ENCODE measurements around the gene HTRA1. TPM values are rescaled to one million over a fixed set of nuclear protein-coding genes. Genes with fewer than 3 reads are reported as not detected.

The HTRA1 gene
- total RNA-seq, 1 experiment from 2014 or later, result 1.5 TPM

GRCh38 chr10:122445469-122445868 lies 15.9 kb upstream of the HTRA1 start:
- no peaks in the 10 kb centered on the region; the same call in 1 of the 2 replicates for H3K36me3 ChIP-seq
- H3K4me3 ChIP-seq, result no peak overlapping the region
- DNase-seq, result no peak
- 0 out of 2 replicates have a peak, but pooled peaks cover 5% of the 10 kb centered on the region for H3K27me3 ChIP-seq
- no peaks in the 10 kb centered on the region for H3K9me3 ChIP-seq (replicated peaks)
- no peaks in the 10 kb centered on the region for H3K4me1 ChIP-seq
- no peak overlapping the region for H3K27ac ChIP-seq

GRCh38 chr10:122445904-122446303 lies 15.4 kb upstream of the HTRA1 start:
- no peak overlapping the region for H3K4me3 ChIP-seq
- no peaks in the 10 kb centered on the region for H3K4me1 ChIP-seq
- no peak overlapping the region for H3K27ac ChIP-seq
- H3K36me3 ChIP-seq, result no peaks in the 10 kb centered on the region; the same call in 1 of the 2 replicates
- 0 out of 2 replicates have a peak, but pooled peaks cover 5% of the 10 kb centered on the region for H3K27me3 ChIP-seq
- no peak for DNase-seq
- no peaks in the 10 kb centered on the region for H3K9me3 ChIP-seq (replicated peaks)

- Histone ChIP-seq H3K27ac (no peak overlapping the region), H3K27me3 (0 out of 2 replicates have a peak, but pooled peaks cover 5% of the 10 kb centered on the region), H3K36me3 (no peaks in the 10 kb centered on the region; the same call in 1 of the 2 replicates), H3K9me3 (replicated peaks) (no peaks in the 10 kb centered on the region), H3K4me1 (no peaks in the 10 kb centered on the region), H3K4me3 (no peak overlapping the region)
- no peak for DNase-seq
These were observed 14.5 kb upstream of the HTRA1 start for GRCh38 chr10:122446668-122447423.

GRCh38 chr10:122448600-122448999 lies 12.8 kb upstream of the HTRA1 start:
- H3K36me3 ChIP-seq, result no peaks in the 10 kb centered on the region; the same call in 1 of the 2 replicates
- H3K4me3 ChIP-seq, result no peak overlapping the region
- no peak for DNase-seq
- H3K27ac ChIP-seq, result no peak overlapping the region
- H3K27me3 ChIP-seq, result 0 out of 2 replicates have a peak, but pooled peaks cover 5% of the 10 kb centered on the region
- no peaks in the 10 kb centered on the region for H3K4me1 ChIP-seq
- no peaks in the 10 kb centered on the region for H3K9me3 ChIP-seq (replicated peaks)

GRCh38 chr10:122449153-122449552 lies 12.2 kb upstream of the HTRA1 start:
- Histone ChIP-seq H3K4me3 (no peak overlapping the region), H3K27ac (no peak overlapping the region), H3K4me1 (no peaks in the 10 kb centered on the region), H3K27me3 (0 out of 2 replicates have a peak, but pooled peaks cover 5% of the 10 kb centered on the region), H3K9me3 (replicated peaks) (no peaks in the 10 kb centered on the region), H3K36me3 (no peaks in the 10 kb centered on the region; the same call in 1 of the 2 replicates)
- DNase-seq, result no peak

- no peaks in the 10 kb centered on the region for H3K4me1 ChIP-seq
- no peak for DNase-seq
- no peaks in the 10 kb centered on the region for H3K9me3 ChIP-seq (replicated peaks)
- 0 out of 2 replicates have a peak, but pooled peaks cover 5% of the 10 kb centered on the region for H3K27me3 ChIP-seq
- H3K4me3 ChIP-seq, result no peak overlapping the region
- H3K27ac ChIP-seq, result no peak overlapping the region
- no peaks in the 10 kb centered on the region; the same call in 1 of the 2 replicates for H3K36me3 ChIP-seq
These were observed 10.9 kb upstream of the HTRA1 start for GRCh38 chr10:122450353-122450990.

- H3K4me1 ChIP-seq, result no peaks in the 10 kb centered on the region
- no peak for DNase-seq
- H3K36me3 ChIP-seq, result no peaks in the 10 kb centered on the region; the same call in 1 of the 2 replicates
- H3K27ac ChIP-seq, result no peak overlapping the region
- no peaks in the 10 kb centered on the region for H3K9me3 ChIP-seq (replicated peaks)
- no peaks in the 10 kb centered on the region for H3K27me3 ChIP-seq
- no peak overlapping the region for H3K4me3 ChIP-seq
These were observed 7.3 kb upstream of the HTRA1 start for GRCh38 chr10:122454071-122454470.

- no peaks in the 10 kb centered on the region for H3K36me3 ChIP-seq
- H3K27me3 ChIP-seq, result no peaks in the 10 kb centered on the region
- H3K4me3 ChIP-seq, result no peak within 1 kb of the TSS
- H3K27ac ChIP-seq, result no peak within 1 kb of the TSS
- no peak for DNase-seq
- H3K4me1 ChIP-seq, result peaks cover 5% of the 10 kb centered on the region; the same call in 1 of the 2 replicates
- H3K9me3 ChIP-seq (replicated peaks), result no peaks in the 10 kb centered on the region
These were observed 6.7 kb upstream of the HTRA1 start, which contains the start of gene ARMS2 for GRCh38 chr10:122454603-122455080. Gene ARMS2, plus strand, starts transcription at chr10:122454653. Its CDS starts 75 bp downstream, at chr10:122454728.

- Histone ChIP-seq H3K36me3 (no peaks in the 10 kb centered on the region), H3K27ac (no peak overlapping the region), H3K9me3 (replicated peaks) (no peaks in the 10 kb centered on the region), H3K27me3 (no peaks in the 10 kb centered on the region), H3K4me3 (no peak overlapping the region), H3K4me1 (peaks cover 12% of the 10 kb centered on the region; the same call in 1 of the 2 replicates)
- DNase-seq, result no peak
These were observed 5.8 kb upstream of the HTRA1 start for GRCh38 chr10:122455376-122456079.

- Histone ChIP-seq H3K27ac (no peak overlapping the region), H3K4me1 (peaks cover 14% of the 10 kb centered on the region; the same call in 1 of the 2 replicates), H3K4me3 (no peak overlapping the region), H3K36me3 (no peaks in the 10 kb centered on the region), H3K27me3 (peaks cover 4% of the 10 kb centered on the region), H3K9me3 (replicated peaks) (no peaks in the 10 kb centered on the region)
- no peak for DNase-seq
These were observed 3.4 kb upstream of the HTRA1 start for GRCh38 chr10:122457934-122458333.

- Histone ChIP-seq H3K4me1 (peaks cover 14% of the 10 kb centered on the region; the same call in 1 of the 2 replicates), H3K9me3 (replicated peaks) (no peaks in the 10 kb centered on the region), H3K27me3 (peaks cover 5% of the 10 kb centered on the region), H3K4me3 (no peak overlapping the region), H3K36me3 (no peaks in the 10 kb centered on the region), H3K27ac (no peak overlapping the region)
- no peak for DNase-seq
These were observed 2.7 kb upstream of the HTRA1 start for GRCh38 chr10:122458693-122459092.

GRCh38 chr10:122459561-122460273 lies 1.6 kb upstream of the HTRA1 start:
- Histone ChIP-seq H3K36me3 (no peaks in the 10 kb centered on the region), H3K4me1 (peaks cover 14% of the 10 kb centered on the region; the same call in 1 of the 2 replicates), H3K9me3 (replicated peaks) (no peaks in the 10 kb centered on the region), H3K27me3 (peaks cover 5% of the 10 kb centered on the region), H3K4me3 (no peak overlapping the region), H3K27ac (no peak overlapping the region)
- peak; percentile 46 to 47 for DNase-seq

- H3K4me3 ChIP-seq, result peak overlapping the region; percentile 52
- peaks cover 5% of the 10 kb centered on the region for H3K27me3 ChIP-seq
- H3K27ac ChIP-seq, result no peak overlapping the region
- no peak for DNase-seq
- H3K9me3 ChIP-seq (replicated peaks), result no peaks in the 10 kb centered on the region
- H3K4me1 ChIP-seq, result peaks cover 14% of the 10 kb centered on the region; the same call in 1 of the 2 replicates
- H3K36me3 ChIP-seq, result no peaks in the 10 kb centered on the region
These were observed 461 bp upstream of the HTRA1 start for GRCh38 chr10:122460891-122461293.
